MCF 10A (cell line): ENCODE results near the gene BACH2. TPM values are rescaled to one million over a fixed set of nuclear protein-coding genes. Genes with fewer than 3 reads are reported as not detected.

Experiments
- BruUV-seq: library from RNA; stranded (reverse); fragments of 400-500 nt; replicated peaks from 2 replicates; lab custom pipeline; 2021; lab: Mats Ljungman, UMichigan
- CTCF ChIA-PET: fragments of 300-600 bp; sonication (Branson Sonifier 250); formaldehyde crosslinking; extraction: SDS; loops from one replicate; lab custom pipeline; 2021; ENCODE audit warnings: antibody characterized with exemption, inconsistent platforms; lab: Yijun Ruan, JAX
- POLR2A ChIA-PET: fragments of 300-600, 350-650 bp; sonication (Branson Sonifier 250); formaldehyde crosslinking; extraction: SDS; loops from one replicate; lab custom pipeline; 2020; ENCODE audit warnings: antibody characterized with exemption, inconsistent platforms; lab: Yijun Ruan, JAX
- DNase-seq: peaks from one replicate; pipeline ENCODE4 v3.0.0-alpha.2; 2018; ENCODE audit not compliant: unreplicated experiment
- H3K27ac Mint-ChIP-seq: one replicate; pipeline ENCODE4 v1.8.0; 2022; ENCODE audit warnings: mild to moderate bottlenecking, low read depth, mixed read lengths; ENCODE audit not compliant: unreplicated experiment
- H3K27me3 Mint-ChIP-seq: one replicate; pipeline ENCODE4 v1.8.0; 2022; ENCODE audit warnings: mixed read lengths; ENCODE audit not compliant: insufficient read depth, unreplicated experiment
- H3K36me3 Mint-ChIP-seq: one replicate; pipeline ENCODE4 v1.8.0; 2022; ENCODE audit warnings: mild to moderate bottlenecking, moderate library complexity, mixed read lengths; ENCODE audit not compliant: insufficient read depth, unreplicated experiment
- H3K4me1 Mint-ChIP-seq: one replicate; pipeline ENCODE4 v1.8.0; 2022; ENCODE audit warnings: mixed read lengths; ENCODE audit not compliant: insufficient read depth, unreplicated experiment
- H3K4me3 Mint-ChIP-seq: one replicate; pipeline ENCODE4 v1.8.0; 2022; ENCODE audit warnings: mild to moderate bottlenecking, moderate library complexity, mixed read lengths; ENCODE audit not compliant: unreplicated experiment
- H3K9me3 Mint-ChIP-seq: one replicate; pipeline ENCODE4 v1.8.0; 2022; ENCODE audit warnings: mixed read lengths; ENCODE audit not compliant: unreplicated experiment
- CTCF ChIP-seq: fragments of 200-600 bp; IDR thresholded peaks from one replicate; pipeline ENCODE4 v1.8.0; 2022; ENCODE audit warnings: antibody characterized with exemption, mild to moderate bottlenecking; ENCODE audit not compliant: unreplicated experiment
- intact Hi-C: fragments of 100-400 bp; cut with micrococcal nuclease; formaldehyde crosslinking; loops from 2 replicates; pipeline ENCODE4 v1.14.1; 2022
- total RNA-seq: library from RNA; stranded (reverse); gene quantifications from 2 replicates; pipeline ENCODE4 v1.2.3, GENCODE V29; 2022

The BACH2 gene
- total RNA-seq, 1 experiment from 2014 or later = 9.9 TPM

- POLR2A ChIA-PET = no interaction called here
- no peak for TF ChIP-seq CTCF
- Mint-ChIP-seq H3K36me3 (peaks cover 5% of the 10 kb centered on the region), H3K27me3 (no peaks in the 10 kb centered on the region), H3K9me3 (no peaks in the 10 kb centered on the region), H3K27ac (no peak overlapping the region), H3K4me3 (no peak overlapping the region), H3K4me1 (peaks cover 6% of the 10 kb centered on the region)
- BruUV-seq = no TSS peak
- CTCF ChIA-PET = interaction anchor here (0.6 to 9.8 kb wide), 10 partner anchors 9 to 538 kb away, joined by 3 to 200 read pairs (median 4); no protein-coding TSS in a partner anchor
- DNase-seq = no peak
- intact Hi-C loops = loop anchor here (10.0 kb wide), 1 partner anchor 504 kb away; the partner anchor contains the start of gene ANKRD6
Measured at GRCh38 chr6:89939144-89939543, 357.5 kb downstream of the BACH2 start.

- Mint-ChIP-seq H3K4me1 (peaks cover 6% of the 10 kb centered on the region), H3K27ac (no peak overlapping the region), H3K27me3 (no peaks in the 10 kb centered on the region), H3K36me3 (peaks cover 5% of the 10 kb centered on the region), H3K9me3 (no peaks in the 10 kb centered on the region), H3K4me3 (no peak overlapping the region)
- POLR2A ChIA-PET = no interaction called here
- no peak for DNase-seq
- BruUV-seq = no TSS peak
- intact Hi-C loops = loop anchor here (10.0 kb wide), 1 partner anchor 503 kb away; the partner anchor contains the start of gene ANKRD6
- no peak for TF ChIP-seq CTCF
- CTCF ChIA-PET = interaction anchor here (0.6 to 9.8 kb wide), 5 partner anchors 18 to 539 kb away, joined by 3 to 200 read pairs (median 4); no protein-coding TSS in a partner anchor
Measured at GRCh38 chr6:89938014-89938413, 358.6 kb downstream of the BACH2 start.

GRCh38 chr6:89936177-89936576 is 360.5 kb downstream of the BACH2 start:
- Mint-ChIP-seq H3K27ac (no peak overlapping the region), H3K36me3 (peaks cover 5% of the 10 kb centered on the region), H3K27me3 (no peaks in the 10 kb centered on the region), H3K9me3 (no peaks in the 10 kb centered on the region), H3K4me3 (no peak overlapping the region), H3K4me1 (peaks cover 1% of the 10 kb centered on the region)
- POLR2A ChIA-PET = no interaction called here
- BruUV-seq = no TSS peak
- CTCF ChIA-PET = interaction anchor here (9.8 kb wide), 1 partner anchor 541 kb away, joined by 200 read pairs; no protein-coding TSS in a partner anchor
- intact Hi-C loops = loop anchor here (10.0 kb wide), 1 partner anchor 501 kb away; the partner anchor contains the start of gene ANKRD6
- no peak for TF ChIP-seq CTCF
- no peak for DNase-seq

- no peak for DNase-seq
- intact Hi-C loops = loop anchor here (10.0 kb wide), 1 partner anchor 500 kb away; the partner anchor contains the start of gene ANKRD6
- ChIA-PET POLR2A (no interaction called here), CTCF (no interaction called here)
- Mint-ChIP-seq H3K27me3 (no peaks in the 10 kb centered on the region), H3K4me3 (no peak overlapping the region), H3K36me3 (peaks cover 5% of the 10 kb centered on the region), H3K9me3 (no peaks in the 10 kb centered on the region), H3K27ac (peak overlapping the region; percentile 49), H3K4me1 (no peaks in the 10 kb centered on the region)
- no peak for TF ChIP-seq CTCF
- BruUV-seq = no TSS peak
Measured at GRCh38 chr6:89934685-89935366, 361.8 kb downstream of the BACH2 start.
